COLO668 (cell line): ENCODE results near the gene NDUFAF8.
A peak's percentile ranks its signal among the peaks of the same experiment; 100 is the strongest.
"Not testable (repeated sequence)": the region's sequence is repeated elsewhere in the genome, so short reads cannot be mapped to it uniquely, and the experiment has no call there.

Experiments used
- DNase-seq: peaks from one replicate; lab custom pipeline; 2025; ENCODE audit not compliant: unreplicated experiment; lab: John Stamatoyannopoulos, UW

The NDUFAF8 gene

DNA sequence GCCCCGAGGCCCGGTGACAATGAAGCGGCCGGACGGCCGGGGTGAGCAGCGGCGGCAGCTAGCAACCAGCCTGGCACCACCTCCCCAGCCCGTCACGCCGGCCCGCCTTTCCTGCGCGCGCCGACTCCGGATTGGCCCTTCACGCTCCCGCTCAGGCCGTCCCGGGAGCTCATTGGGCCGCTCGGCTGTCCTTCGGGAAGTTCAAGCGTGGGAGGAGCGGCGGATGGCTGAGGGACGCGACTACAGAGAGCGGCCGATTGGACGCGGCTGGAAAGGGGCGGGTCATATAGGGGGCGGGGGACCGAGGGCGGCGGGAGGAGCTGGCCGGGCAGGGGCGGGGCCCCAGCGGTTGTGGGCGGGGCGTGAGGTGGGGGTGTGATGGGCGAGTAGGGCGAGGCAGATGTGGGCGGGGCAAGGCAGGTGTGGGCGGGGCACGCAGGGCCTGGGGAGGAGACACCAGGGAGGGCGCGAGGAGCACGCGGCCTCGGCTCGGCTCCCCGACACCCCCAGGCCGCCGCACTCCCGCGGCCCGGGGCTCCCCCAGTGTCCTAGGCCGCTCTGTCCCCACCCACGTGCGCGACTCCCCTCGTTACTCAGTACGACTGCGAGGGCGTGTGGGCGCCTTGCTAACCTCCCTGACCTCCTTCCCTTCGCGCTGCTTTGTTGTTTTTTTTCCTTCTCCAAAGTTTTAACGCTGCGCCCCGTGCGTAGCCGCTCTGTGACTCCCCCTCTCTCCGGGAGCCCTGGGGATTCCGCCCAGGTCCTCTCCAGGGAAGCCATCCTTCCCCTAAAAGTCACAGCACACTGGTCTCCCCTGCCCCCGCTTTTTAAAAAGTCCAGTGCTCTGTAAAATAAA lies 16.0 kb upstream of the NDUFAF8 start, which contains the start of gene CEP131:
Gene CEP131, minus strand, starts transcription at position 60 of the 856 bp plus-strand sequence. CDS start 2,909 bp downstream, outside the sequence.
- peak; percentile 96 for DNase-seq

DNA sequence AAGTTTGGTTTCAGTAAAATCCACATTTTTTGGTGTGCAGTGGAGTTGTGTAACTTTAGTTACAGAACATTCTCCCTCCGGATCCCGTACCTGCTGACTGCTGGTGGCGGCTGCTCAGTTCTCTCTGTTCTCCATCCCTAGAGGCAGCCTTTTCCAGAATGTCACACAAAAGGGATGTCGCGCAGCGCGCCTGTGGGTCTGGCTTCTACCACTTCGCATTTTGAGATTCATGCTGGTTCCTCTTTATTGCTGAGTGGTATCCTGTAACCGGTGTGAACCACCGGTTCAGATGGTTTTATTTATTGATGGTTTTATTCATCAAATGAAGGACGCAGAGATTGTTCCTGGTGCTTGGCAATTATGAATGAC lies 15.4 kb upstream of the NDUFAF8 start:
- peak; percentile 19 for DNase-seq

- DNase-seq, result not testable (repeated sequence)
Measured at GRCh38 chr17:81227630-81228029, 11.5 kb upstream of the NDUFAF8 start.

- no peak for DNase-seq
Measured at GRCh38 chr17:81228420-81228819, 10.7 kb upstream of the NDUFAF8 start.

DNA sequence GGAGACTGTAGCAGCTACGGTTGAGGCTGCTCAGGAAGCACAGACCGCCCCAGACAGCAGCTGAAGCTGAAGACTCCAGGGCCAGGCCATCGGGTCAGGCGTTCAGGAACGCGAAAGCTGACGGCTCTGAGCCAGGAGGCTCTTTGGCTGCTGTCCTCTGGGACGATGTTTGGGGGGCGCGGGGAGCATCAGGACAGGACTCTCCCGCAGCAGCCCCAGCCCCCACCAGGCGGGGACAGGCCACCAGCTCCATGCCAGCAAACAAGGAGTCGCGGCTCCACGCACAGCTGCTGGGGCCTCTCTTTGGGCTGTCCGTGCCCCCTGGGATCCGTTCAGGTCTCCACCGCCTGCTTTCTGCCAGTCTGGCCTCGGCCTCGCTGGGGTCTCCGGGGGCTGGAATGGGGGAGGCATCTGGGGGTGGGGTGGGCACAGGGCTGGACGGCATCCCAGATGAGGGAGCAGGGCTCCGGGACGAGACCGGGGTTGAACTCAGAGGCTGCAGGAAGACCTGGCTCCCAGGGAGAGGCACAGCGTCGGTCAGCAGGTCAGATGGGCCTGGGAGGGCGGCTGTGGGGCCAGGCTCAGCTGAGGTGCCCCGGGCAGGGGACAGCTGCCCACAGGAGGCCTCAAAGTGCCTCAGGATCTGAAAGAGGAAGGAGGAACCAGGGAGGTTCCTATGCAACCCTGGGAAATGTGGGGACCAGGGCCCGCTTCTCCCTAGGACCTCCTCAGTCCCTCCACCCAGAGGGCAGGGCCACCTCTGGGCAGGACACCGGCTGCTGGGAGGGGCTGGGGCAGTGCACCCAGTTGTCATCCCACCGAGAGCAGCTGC lies 10.1 kb upstream of the NDUFAF8 start:
- DNase-seq, result no peak

- DNase-seq, result no peak
Measured at GRCh38 chr17:81229666-81229920, 9.5 kb upstream of the NDUFAF8 start.

DNA sequence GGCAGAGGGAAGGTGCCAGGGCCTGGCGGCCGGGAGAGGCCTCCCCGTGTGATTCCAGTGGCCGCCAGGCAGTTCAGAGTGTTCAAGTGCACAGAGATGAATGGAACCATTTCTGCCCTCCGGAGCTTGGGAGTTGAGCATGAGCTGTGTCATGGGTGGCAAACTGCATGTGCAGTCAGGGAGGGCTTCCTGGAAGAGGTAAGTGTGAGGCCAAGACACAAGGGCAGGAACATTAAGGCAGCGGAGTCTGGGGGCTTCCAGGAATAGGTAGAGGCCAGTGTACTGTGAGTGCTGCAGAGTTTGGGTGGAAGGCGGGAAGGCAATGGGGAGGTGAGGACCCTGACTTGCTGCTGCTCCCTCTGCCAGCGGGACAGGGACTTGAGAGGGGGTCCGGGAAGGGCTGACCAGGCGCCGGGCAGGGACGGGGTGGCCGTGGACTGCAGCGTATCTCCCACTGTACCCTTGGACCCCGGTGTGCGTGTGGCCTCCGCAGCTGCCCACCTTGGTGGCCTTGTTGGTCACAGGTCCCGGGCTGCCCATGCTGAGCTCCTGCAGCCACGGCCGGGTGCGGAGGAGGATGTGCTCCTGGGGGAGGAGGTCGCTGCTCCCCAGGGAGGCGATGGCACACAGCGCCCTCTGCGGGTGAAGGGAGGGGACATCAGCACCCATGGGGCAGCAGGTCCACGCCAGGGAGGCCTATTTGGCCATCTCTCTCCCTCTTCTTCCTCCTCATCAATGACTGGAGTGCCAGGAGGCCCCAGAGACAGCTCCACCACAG lies 8.9 kb upstream of the NDUFAF8 start:
- DNase-seq, result peak; percentile 10

GRCh38 chr17:81231121-81231645 lies 7.9 kb upstream of the NDUFAF8 start:
- peak; percentile 42 for DNase-seq

- DNase-seq, result no peak
Measured at GRCh38 chr17:81231766-81232581, 7.1 kb upstream of the NDUFAF8 start.

DNA sequence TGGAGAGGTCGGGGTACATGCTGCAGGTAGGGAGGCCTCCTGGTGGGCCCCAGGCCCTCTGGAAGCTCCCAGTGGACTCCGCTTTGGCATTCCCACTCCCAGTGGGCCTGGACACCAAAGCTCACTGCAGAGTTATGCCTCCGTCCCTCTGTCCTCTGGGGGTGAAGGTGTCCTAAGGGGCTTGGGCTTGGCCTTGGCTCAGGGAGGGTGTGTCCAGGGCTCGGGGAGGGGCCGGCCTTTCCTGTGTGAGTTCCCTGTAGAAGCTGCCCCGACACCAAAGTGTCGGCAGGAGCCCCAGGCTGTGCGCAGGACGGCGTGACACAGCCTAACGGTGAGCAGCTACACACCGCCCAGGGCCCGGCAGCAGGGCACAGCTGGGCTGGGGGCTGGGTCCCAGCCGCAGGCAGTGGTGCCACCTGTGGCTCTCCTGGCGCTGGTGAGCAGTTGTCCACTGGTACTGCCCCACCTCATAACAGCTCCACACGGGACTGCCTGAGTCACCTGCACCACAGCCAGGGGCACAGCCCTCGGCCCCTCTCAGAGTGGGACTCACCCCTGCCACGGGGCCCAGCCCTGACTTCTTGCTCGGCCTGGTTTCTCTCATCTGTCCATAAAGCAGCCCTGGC lies 6.4 kb upstream of the NDUFAF8 start:
- DNase-seq, result no peak

GRCh38 chr17:81233316-81233715 lies 5.8 kb upstream of the NDUFAF8 start:
- no peak for DNase-seq

GRCh38 chr17:81233811-81234505 lies 5.2 kb upstream of the NDUFAF8 start:
- DNase-seq, result no peak

DNA sequence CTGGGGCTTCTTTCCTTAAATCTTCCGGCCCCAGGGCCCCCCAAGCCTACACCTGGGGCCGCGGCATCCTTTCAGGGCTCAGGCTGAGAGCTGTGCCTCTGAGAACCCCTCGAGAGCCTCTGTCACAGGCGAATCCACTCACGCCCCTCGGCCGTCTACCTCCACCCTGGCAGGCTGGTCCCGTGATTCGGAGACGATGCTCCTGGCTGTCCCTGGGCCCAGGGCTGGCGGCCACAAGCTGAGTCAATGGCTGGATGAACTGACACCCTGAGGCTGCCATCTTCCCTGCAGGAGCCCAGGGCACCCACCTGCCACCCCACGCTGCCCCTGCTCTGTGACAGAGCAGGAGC lies 4.6 kb upstream of the NDUFAF8 start:
- no peak for DNase-seq

GRCh38 chr17:81234940-81235821 lies 3.9 kb upstream of the NDUFAF8 start:
- DNase-seq, result no peak

- no peak for DNase-seq
Measured at GRCh38 chr17:81235822-81236740, 3.0 kb upstream of the NDUFAF8 start.

GRCh38 chr17:81236784-81237183 lies 2.3 kb upstream of the NDUFAF8 start:
- DNase-seq, result no peak
